ENCODE measurements around the gene FGF22. TPM values are rescaled to one million over a fixed set of nuclear protein-coding genes. Genes with fewer than 3 reads are reported as not detected.

The FGF22 gene
- total and polyA plus RNA-seq, 10 of the 15 experiments (the other 5 are each of a cell fraction or from before 2014, with no cell fraction given), result 0.05 TPM; not detected in 9

GRCh38 chr19:592101-592500 lies 47.6 kb upstream of the FGF22 start:
- BruUV-seq (replicated peaks), result no TSS peak
- Histone ChIP-seq H3K27me3 (replicated peaks in 1 of 2; ENCODE audit: control insufficient read depth in 2 of 2, insufficient read depth in 2 of 2, low read length in 1 of 2) (peaks cover 4 to 9% of the 10 kb centered on the region in 2 experiments), H3K4me3 (no peak overlapping the region), H2AFZ (ENCODE audit: control insufficient read depth, low read depth, low read length) (no peak overlapping the region), H3K4me2 (ENCODE audit: control insufficient read depth, insufficient read depth) (no peak overlapping the region), H3K27ac (ENCODE audit: control insufficient read depth, insufficient read depth) (no peak overlapping the region), H3K9me3 (replicated peaks; ENCODE audit: control insufficient read depth, insufficient read depth, low read length) (no peaks in the 10 kb centered on the region; the same call in 2 of the 3 replicates), H3K4me1 (ENCODE audit: control insufficient read depth, insufficient read depth, low read length) (no peaks in the 10 kb centered on the region), H3K79me2 (ENCODE audit: control insufficient read depth, insufficient read depth, low read length) (no peaks in the 10 kb centered on the region), H3K36me3 (ENCODE audit: control insufficient read depth in 2 of 2, insufficient read depth in 2 of 2, low read length in 1 of 2) (no peaks in the 10 kb centered on the region), H3K9ac (ENCODE audit: control insufficient read depth, insufficient read depth, low read length) (no peak overlapping the region), H4K20me1 (ENCODE audit: control insufficient read depth, insufficient read depth) (no peaks in the 10 kb centered on the region)
- POLR2A ChIA-PET, result no interaction called here
- SMC1A ChIA-PET (ENCODE audit: uncharacterized antibody, unreplicated experiment), result no interaction called here
- FAIRE-seq (no peak), ATAC-seq (no peak), DNase-seq (ENCODE audit: low read depth, low spot score) (no peak)
- CTCF ChIA-PET, result no interaction called here
- intact Hi-C loops (cut with micrococcal nuclease; ENCODE audit: unreplicated experiment), result no loop called here
- in situ Hi-C loops (cut with MboI), result no loop called here
- WGBS (ENCODE audit: insufficient coverage, insufficient replicate concordance, low lambda C conversion rate, missing lambda C conversion rate), result 58% methylated on average over 19 of the region's 19 CpGs
- RAD21 ChIA-PET (ENCODE audit: unreplicated experiment), result no interaction called here
- TF ChIP-seq MXI1 (IDR thresholded peaks at IDR 0.05; ENCODE audit: low read depth, low read length), result no peak
- TF ChIP-seq CREM (IDR thresholded peaks at IDR 0.05; ENCODE audit: low read depth), result no peak
- TF ChIP-seq CEBPZ (IDR thresholded peaks at IDR 0.05; ENCODE audit: low read depth, low read length), result no peak
- no peak for TF ChIP-seq USF2 (IDR thresholded peaks at IDR 0.05; ENCODE audit: borderline replicate concordance, low read depth, low read length)
- TF ChIP-seq ZBTB40 (IDR thresholded peaks at IDR 0.05; ENCODE audit: borderline replicate concordance), result no peak
- no peak for TF ChIP-seq SIX5 (IDR thresholded peaks at IDR 0.05; ENCODE audit: low read depth, low read length, severe bottlenecking)
- TF ChIP-seq BCL3 (IDR thresholded peaks at IDR 0.05; ENCODE audit: borderline replicate concordance, insufficient read depth, low read depth, low read length, poor library complexity, severe bottlenecking), result no peak
- no peak for TF ChIP-seq ZSCAN29 (IDR thresholded peaks at IDR 0.05)
- TF ChIP-seq HDAC6 (IDR thresholded peaks at IDR 0.05; ENCODE audit: unreplicated experiment), result no peak
- no peak for TF ChIP-seq CHD4 (IDR thresholded peaks at IDR 0.05)
- no peak for TF ChIP-seq PBX3 (IDR thresholded peaks at IDR 0.05; ENCODE audit: insufficient replicate concordance, low read depth, low read length)
- no peak for TF ChIP-seq BMI1 (IDR thresholded peaks at IDR 0.05; ENCODE audit: borderline replicate concordance)

Data from GM12878 (cell line).